ENCODE results near the gene KIF18A.

Gene KIF18A

DNA sequence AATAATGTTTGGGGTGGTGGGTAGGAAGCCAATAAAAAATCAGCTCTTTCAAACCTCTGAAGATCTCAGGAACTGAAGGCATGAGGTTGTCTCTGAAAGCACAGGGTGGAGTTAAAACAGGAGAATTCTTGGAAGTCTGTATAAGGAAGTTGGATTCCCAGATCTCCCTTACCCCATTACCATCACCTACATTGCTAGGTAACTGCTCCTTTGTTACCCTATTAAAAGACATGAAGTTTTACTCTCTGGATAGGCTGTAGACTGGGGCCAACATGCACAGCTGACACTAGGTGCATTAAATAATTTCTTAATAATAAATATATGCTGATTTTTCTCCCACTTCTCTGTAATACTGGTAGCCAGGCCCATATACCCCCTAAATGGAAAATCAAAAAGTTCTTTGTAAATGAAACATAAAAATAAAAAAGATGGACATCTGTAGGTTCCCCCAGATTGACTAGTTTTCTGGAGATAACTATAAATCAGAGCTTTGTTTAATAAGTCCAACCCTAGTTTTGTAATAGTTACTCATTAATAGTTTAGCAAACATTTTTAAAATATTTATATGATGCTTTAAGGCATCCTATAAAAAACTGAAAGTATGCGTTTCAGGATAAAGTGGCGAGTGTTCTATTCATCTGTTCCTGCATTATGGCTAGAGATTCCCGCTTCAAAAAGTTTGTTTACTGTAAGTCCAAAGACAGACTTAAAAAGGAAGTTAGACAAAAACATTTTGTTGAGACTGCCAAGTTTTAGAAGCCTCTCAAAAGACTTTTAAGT, 63.8 kb downstream of the KIF18A start:
- no peak for DNase-seq (ENCODE audit: low read depth)

DNA sequence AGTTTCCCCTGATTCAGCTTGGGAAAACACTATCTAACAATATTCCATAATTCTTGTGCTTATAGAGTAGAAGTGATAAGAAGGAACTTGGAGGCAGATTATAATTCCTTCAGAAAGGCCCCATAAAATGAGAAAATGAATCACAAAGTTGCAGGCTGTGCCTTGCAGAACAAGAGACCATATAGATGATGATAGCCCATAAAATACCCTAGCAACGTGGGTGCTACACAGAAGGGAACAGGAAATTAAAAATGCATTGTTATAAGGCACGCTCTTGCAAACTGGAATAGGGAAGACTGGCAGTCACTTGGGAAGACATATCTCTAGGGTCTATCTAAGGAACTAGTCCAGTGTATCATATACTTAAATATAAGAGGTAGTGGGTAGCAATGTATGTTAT, 67.6 kb downstream of the KIF18A start:
- no peak for DNase-seq (ENCODE audit: low read depth)

DNA sequence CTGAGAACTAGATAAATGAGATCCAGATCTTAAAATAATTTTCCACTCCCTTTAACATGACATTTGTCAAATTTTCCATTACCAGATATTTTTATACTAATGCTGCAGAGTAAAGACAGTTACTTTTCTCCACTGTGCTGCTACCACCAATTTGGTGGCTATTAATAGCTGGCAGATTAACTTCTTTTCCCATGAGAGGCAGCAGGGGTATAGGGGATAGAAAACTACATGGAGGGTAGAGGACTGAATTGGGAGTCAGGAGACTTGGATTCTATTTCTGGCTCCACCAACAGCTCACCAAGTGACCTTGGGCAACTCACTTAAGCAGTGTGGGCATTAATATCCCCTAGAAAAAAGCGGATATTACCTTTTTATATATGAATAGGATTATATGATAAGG, 69.2 kb downstream of the KIF18A start:
- no peak for DNase-seq (ENCODE audit: low read depth)

DNA sequence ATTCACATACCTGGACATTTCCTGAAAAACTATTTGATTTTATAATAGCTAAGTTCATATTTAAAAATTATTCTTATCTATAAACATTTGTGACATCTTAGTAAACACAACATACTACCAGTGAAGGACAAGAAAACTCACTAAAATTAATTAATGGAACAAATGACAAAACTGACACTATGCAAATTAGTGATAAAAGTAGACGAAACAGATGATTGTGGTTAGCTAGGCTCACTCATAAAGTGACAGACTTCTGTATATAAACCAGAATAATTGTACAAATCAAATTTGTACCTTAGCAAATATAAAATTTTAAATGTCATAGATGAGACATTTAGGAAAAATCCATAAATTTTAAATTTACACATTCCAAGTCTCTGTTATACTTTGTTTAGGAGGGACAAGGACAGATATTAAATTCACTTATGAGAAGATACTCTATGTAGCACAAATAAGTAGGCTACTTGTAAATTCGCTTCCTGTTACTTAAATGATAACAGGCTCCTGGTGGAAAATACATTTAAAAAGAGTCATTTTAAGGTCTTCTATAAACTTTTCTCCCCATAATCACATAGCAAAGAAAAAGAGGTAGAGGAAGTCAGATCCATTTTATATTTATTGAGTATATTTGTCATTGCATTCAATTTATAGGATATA, 81.2 kb downstream of the KIF18A start:
- DNase-seq (ENCODE audit: low read depth) = no peak

DNA sequence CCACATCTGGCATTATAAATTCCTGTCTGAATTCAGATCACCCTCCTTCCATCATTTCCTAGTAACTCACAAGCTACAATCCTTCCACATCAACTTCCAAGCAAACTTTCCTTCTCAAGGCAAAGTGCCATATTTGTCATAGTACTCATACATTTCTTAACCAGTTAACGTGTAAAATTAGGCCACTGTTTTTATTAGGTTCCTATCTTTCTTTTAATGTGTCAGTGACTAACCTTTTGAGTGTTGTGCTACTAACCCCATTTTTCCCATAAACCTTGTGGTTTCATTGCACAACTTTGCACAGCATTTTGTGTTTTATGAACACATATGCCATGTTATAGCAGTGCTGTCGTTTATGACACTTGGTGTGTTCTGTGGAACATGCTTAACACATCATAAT, 90.1 kb downstream of the KIF18A start:
- DNase-seq (ENCODE audit: low read depth) = no peak

DNA sequence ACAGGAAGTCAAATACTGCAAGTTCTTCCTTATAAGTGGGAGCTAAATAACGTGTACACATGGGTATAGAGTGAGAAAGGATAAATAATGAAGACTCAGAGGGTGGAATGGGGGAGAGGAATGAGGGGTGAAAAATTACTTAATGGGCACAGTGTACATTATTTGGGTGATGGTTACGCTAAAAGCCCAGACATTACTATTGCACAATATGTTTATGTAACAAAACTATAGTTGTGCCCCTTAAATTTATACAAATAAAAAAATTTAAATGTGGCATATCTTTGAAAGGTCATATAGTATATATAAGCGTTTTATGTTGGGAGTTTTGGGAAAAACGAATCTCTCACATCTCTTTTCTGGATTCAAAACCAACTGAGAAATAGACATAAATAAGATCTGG, 96.1 kb downstream of the KIF18A start:
- DNase-seq (ENCODE audit: low read depth) = no peak

DNA sequence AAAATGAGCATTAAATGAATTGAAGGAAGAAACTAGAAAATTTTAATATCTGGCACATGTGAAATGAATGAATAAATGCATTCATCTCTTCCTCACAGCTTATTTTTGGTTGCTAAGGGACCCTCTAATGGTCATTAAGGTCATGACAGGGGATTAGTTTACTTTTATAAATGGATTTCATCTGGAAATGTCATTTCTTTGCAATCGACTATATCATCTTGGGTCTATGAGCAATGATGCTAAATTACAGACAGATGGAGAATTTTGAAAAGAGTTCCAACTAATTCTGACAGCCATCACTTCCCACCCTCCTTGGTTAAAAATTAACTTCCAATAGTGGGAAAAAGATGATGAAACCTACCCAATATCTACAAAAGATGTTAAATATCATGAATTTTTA, 98.0 kb downstream of the KIF18A start:
- no peak for DNase-seq (ENCODE audit: low read depth)

DNA sequence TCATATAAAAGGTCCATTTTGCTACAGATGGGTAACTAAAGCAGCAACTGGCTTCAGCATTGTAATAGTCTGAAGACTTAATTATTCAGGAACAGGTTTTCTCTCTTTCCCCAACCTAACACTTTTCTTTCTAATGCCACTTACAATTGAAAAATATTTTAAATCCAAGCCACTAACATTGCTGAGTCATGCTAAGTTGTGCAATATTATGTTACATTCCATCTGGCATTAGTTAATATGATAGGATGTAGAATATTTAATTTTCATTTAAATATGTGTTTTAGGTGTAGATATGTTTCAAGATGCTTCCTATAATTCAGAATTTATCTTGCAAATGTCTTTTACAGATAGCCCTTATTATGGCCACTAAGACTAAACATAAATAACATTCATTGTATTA, 98.6 kb downstream of the KIF18A start:
- no peak for DNase-seq (ENCODE audit: low read depth)

DNA sequence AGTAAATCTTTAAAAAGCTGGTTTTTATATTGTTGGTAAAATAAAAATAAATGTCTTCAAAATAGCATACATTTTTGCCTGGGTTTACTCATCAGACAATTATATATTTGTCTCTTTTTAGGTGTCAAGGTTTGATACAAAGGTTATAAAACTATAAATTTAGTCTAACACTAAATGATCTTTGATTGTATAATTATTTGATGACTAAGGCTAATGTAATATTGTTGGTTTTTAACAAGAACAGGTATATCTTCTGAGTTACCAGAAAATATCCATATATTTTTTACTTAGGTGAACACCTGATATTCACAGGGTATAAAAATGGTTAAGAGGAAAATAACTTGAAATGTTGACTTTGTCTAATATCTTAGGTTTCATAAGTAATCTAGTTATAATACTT, 104.3 kb downstream of the KIF18A start:
- DNase-seq (ENCODE audit: low read depth) = no peak

DNA sequence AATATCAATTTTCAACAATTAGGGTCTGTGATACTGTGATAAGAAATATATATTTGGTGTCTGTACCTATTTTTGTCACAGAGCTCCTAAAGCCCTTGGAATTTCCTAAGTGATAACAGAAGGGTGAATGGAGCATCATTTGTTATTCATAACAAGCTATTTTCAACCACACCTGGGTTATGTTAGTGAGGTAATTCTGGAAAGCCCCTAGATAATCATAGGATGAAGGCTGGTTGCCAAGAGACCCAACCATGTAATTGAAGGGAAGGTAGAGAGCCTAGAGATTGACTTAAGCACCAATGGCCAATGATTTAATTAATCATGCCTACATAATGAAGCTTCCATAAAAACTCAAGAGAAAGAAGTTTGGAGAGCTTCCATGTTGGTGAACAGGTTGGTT, 109.4 kb downstream of the KIF18A start:
- DNase-seq (ENCODE audit: low read depth) = no peak

DNA sequence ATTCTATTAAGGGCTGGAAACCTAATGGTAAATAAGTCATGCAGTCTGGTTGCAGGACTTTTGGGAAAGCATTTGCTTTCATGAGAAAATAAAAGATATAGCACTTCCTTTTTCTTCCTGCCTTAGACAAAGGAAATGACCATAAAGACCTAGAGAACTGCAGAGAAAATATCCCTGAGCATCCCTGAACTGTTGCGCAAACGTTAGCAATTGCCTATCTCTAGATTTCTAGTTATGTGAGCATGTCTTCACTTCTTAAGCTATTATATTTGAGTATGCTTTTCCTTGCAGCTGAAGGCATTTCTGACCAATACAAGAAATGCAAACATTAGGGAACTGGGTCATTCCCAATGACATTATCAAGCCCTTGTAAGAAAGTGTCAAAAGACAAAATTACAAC, 110.6 kb downstream of the KIF18A start:
- DNase-seq (ENCODE audit: low read depth) = no peak

DNA sequence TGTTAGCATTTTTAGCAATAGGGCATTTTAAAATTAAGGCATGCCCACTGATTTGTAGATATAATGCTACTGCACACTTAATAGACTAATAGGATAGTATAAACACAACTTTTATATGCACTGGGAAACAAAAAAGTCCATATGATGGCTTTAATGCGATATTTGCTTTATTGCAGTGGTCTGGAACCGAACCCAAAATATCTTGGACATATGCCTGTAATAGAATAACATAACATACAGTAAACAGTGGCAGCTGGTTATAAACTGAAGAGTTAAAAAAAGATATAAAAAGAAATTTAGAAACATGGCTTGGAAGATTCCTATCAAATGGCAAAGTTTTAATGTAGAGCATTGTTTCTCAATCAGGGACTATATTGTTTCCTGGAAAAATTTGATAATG, 111.9 kb downstream of the KIF18A start:
- DNase-seq (ENCODE audit: low read depth) = no peak

DNA sequence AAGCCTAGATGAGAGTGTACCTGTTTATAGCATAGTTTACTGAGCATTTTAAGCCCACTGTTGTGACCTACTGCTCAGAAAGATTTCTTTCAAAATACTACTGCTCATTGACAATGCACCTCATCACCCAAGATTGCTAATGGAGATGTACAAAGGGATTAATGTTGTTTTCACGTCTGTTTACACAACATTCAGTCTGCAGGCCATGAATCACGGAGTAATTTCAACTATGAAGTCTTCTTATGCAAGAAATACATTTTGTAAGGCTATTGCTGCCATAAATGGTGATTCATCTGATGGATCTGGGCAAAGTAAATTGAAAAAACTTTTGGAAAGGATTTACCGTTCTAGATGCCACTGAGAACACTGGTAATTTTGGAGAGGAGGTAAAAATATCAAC, 112.9 kb downstream of the KIF18A start:
- no peak for DNase-seq (ENCODE audit: low read depth)

DNA sequence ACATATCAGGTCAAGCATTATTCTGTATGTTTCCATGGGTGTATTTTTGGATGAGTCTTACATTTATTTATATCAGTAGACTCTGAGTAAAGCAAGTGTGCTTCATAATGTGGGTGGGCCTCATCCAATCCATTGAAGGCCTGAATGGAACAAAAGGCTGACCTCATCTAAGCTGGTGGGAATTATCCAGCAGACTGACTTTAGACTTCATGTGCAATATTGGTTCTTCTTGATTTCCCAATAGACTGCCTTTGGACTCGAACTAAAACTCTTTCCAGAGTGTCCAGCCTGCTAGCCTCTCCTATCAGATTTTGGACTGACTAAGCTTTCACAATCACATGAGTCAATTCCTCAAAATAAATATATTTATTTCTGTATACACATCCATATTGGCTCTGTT, 116.2 kb downstream of the KIF18A start:
- no peak for DNase-seq (ENCODE audit: low read depth)

DNA sequence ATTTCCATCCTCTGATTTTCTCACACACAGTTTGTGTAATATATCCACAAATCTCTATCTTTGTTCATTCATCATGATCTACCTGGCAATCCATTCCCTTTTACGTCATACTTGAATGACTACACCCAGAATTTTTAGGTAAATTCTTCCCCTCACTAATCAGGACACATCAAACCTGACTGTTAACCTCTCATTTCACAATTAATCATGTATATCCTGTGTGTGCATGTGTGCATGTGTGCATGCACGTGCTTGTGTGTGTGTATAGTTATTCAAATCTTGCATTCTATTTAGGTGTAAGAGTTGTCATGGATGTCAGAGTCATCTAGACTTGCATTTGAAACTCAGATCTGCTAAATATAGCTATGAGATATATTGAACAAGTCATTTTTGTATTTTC, 130.4 kb downstream of the KIF18A start:
- no peak for DNase-seq (ENCODE audit: low read depth)

DNA sequence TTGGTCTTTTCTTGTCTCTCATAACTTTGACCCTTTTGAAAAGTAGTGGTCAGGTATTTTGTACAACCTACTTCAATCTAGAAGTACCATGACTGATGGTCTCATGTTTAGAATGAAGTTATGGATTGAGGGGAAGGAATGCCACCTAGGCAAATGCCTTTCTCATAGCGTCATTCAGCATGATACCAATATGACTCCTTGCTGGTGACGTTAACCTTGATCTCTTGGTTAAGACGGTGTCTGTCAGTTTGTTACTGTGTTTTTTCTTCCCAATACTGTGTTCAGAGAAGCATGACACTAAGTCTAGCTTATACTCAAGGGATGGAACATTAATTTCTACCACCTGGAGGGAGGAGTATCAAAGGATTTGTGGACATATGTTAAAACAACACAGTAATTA, 130.9 kb downstream of the KIF18A start:
- DNase-seq (ENCODE audit: low read depth) = no peak

DNA sequence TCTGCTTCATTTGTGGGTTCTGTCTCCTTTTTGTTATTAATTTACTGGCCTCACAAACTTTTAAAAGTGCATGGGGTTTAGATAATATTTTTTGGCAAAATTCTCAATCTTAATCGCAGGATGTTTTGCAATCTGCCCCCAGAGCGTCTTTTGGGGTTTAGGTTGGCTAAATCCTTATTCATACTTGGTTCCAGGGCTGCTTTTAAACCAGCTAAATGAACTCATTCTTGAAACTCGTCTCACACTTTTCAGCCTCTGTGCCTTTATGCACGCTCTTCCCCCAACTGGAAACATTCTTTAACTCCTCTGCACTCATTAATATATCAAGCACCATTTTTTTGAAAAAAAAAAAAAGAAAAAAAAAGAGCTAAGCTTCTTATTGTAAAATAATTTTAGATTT, 131.7 kb downstream of the KIF18A start:
- DNase-seq (ENCODE audit: low read depth) = no peak

DNA sequence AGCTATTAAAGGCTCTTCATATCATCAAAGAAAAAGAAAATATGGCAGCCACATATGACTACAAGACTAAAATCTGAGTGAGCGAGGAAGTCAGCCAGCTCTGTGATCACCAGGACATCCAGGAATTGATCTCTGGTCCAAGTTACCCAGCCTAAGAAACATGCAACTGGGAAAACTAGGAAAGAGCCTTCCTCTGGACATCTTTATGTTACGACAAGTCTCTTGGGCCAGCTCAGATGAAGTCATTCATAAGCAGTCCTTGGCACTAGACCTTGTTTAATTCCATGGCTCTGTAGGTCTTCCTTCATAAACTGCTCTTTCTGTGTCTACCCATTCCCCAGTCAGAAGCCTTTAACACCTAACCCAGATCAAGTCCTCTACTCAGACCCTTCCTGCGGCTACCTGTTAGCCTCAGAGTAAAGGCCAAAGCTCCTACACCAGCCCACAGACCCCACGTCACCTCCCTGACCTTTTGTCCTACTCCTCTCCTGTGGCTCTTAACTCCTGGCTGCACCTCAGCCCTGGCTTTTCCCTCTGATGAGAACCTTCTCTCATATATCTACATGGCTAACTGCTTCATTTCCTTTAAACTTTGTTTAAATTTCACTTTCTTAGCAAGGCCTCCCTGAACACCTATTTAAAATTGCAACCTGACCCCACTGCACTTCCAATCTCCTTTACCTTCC, 134.0 kb downstream of the KIF18A start:
- no peak for DNase-seq (ENCODE audit: low read depth)

DNA sequence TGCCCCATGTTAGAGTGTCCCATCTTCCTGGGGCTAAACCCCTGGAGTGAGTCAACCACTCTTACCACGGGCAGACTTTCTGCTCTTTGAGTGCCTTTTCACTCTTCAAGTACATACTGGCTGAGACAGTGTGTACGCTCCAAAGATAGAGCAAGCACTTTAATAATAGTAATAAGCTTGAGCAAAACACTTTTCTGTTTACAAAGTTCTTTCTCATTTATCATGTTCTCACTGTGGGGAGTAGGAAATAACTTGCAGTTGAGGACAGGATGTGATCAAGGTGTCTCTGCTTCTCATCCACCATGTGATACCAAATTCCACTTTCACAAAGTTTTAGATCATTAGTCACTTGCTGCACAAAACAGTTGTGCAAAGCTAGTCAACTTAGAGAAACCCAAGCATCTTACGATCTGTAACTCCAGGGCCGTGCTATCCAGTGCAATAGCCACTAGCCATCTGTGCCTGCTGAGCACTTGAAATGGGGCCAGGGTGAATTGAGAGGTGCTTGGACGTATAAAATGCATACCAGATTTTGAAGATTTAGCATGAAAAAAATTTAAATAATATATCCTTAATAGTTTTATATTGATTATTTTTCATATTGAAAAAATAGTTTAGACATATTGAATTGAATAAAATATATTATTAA, 135.3 kb downstream of the KIF18A start:
- no peak for DNase-seq (ENCODE audit: low read depth)

DNA sequence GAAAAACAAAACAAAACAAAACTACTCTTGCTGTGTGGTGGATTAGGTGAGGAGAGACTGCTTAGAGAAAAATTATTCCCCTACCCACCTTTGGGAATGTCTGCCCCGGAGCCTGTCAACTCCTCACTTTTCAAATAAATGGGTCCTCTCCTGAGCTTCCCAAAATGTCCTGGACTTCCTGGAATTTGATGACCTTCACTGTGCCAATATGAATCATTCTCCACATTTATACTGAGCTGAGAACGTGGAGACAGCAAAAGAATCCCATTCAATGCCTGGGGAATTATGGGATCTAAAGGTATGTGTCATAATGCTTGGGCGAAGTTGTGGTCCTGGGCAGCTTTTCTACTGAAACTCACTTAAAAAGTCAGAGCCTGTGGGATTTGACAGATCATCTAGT, 136.8 kb downstream of the KIF18A start:
- DNase-seq (ENCODE audit: low read depth) = no peak
